ENCODE results near the gene MACROD2.

DNA sequence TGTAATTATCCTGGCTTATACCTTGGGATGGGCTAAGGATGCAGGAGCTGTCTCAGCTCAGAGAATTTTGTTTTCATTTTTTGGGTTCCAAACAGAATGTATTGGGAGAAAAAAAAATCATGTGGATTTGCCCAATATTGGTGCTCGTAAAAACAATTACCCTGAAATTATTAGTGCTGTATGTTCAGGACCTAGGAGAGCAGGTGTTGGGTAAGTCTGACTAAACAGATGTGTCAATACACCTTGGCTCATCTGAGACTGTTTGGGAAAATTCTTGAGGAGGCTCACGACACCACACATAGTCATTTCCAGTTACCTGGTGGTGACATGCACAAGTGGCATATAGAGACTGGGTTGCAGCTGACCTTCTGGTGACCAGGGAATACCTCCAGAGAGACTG is 1144.2 kb downstream of the MACROD2 start:
- TF ChIP-seq YY1 (IDR thresholded peaks at IDR 0.05; ENCODE audit: insufficient read depth, insufficient read length), result no peak
- TF ChIP-seq ZNF274 (IDR thresholded peaks at IDR 0.05; ENCODE audit: low read depth, low read length), result no peak
- TF ChIP-seq SUZ12 (IDR thresholded peaks at IDR 0.05; ENCODE audit: extremely low read depth, insufficient read depth, insufficient read length), result no peak
